ENCODE measurements around the gene GMPPB.

Gene GMPPB

DNA sequence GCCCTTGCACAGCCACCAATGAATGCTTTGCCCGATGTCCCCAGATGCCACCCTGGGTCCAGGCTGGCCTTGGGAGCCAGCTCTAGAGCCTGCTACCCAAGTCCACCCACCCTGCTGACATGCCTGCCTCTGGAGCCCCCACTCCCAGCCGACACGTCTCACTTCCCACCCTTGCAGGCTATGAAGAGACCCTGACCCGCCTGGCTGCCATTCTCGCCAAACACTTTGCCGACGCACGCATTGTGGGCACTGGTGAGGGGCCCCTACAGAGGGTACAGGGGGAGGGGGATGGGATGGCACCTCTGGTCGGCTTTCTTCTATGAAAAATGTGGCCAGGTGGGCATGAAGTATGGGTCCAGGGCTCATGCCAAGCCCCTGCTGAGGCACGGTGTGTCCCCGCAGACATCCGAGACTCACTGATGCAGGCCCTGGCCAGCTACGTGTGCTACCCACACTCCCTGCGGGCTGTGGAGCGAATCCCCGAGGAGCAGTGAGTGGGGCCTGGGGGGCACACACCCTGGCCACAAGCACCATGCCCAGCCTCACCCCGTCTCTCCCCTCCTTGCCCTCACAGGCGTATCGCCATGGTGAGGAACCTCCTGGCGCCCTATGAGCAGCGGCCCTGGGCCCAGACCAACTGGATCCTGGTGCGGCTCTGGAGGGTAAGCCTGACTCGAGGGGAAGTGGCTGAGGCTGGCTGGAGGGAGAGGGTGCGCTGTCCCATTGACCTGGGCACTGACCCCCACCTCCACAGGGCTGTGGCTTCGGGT lies 10.2 kb downstream of the GMPPB start:
- DNase-seq (ENCODE audit: low read depth), result no peak
- no peak overlapping the region for H3K4me3 ChIP-seq (replicated peaks; ENCODE audit: low read depth, low read length)
- TF ChIP-seq CTCF (IDR thresholded peaks at IDR 0.05; ENCODE audit: low read length, missing control alignments), result no peak

GRCh38 chr3:49712631-49713317 lies 11.0 kb downstream of the GMPPB start:
- H3K4me3 ChIP-seq (replicated peaks; ENCODE audit: low read depth, low read length), result no peak overlapping the region
- DNase-seq (ENCODE audit: low read depth), result no peak

GRCh38 chr3:49712166-49712565 lies 11.6 kb downstream of the GMPPB start:
- no peak for TF ChIP-seq CTCF (IDR thresholded peaks at IDR 0.05; ENCODE audit: low read length, missing control alignments)
- DNase-seq (ENCODE audit: low read depth), result no peak
- H3K4me3 ChIP-seq (replicated peaks; ENCODE audit: low read depth, low read length), result no peak overlapping the region

More at GRCh38 chr3:49712631-49713317, 11.0 kb downstream of the GMPPB start:
- no peak for TF ChIP-seq CTCF (IDR thresholded peaks at IDR 0.05; ENCODE audit: low read length, missing control alignments)

- no peak for TF ChIP-seq CTCF (IDR thresholded peaks at IDR 0.05; ENCODE audit: low read length, missing control alignments)
- no peak for DNase-seq (ENCODE audit: low read depth)
- no peak overlapping the region for H3K4me3 ChIP-seq (replicated peaks; ENCODE audit: low read depth, low read length)
Observed at GRCh38 chr3:49711489-49711888, 12.3 kb downstream of the GMPPB start.

DNA sequence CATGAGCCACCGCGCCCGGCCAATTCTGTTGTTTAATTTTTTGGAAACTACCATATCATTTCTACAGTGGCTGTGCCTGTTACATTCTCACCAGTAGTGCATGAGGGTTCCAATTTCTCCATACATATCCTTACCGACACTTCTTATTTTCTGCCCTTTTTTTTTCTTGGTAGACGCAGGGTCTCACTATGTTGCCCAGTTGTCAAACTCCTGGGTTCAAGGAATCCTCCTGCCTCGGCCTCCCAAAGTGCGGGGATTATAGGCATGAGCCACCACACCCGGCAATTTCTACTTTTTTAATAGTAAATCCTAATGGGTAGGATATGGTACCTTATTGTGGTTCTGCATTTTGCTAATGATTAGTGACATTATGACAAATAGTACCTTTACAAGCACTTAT lies 13.9 kb downstream of the GMPPB start:
- DNase-seq (ENCODE audit: low read depth), result no peak
- no peak overlapping the region for H3K4me3 ChIP-seq (replicated peaks; ENCODE audit: low read depth, low read length)
- TF ChIP-seq CTCF (IDR thresholded peaks at IDR 0.05; ENCODE audit: low read length, missing control alignments), result no peak

- no peak overlapping the region for H3K4me3 ChIP-seq (replicated peaks; ENCODE audit: low read depth, low read length)
- TF ChIP-seq CTCF (IDR thresholded peaks at IDR 0.05; ENCODE audit: low read length, missing control alignments), result no peak
- DNase-seq (ENCODE audit: low read depth), result no peak
Observed at GRCh38 chr3:49707113-49707480, 16.7 kb downstream of the GMPPB start.
